G401 (cell line): Measurements from ENCODE around the gene COPG1. TPM values are rescaled to one million over a fixed set of nuclear protein-coding genes. Genes with fewer than 3 reads are reported as not detected.
"Not testable (repeated sequence)": the region's sequence is repeated elsewhere in the genome, so short reads cannot be mapped to it uniquely, and the experiment has no call there.

Experiments used
- DNase-seq: peaks from one replicate; pipeline ENCODE4 v3.0.0-alpha.2; 2015; ENCODE audit warnings: low spot score
- in situ Hi-C: cut with HindIII; loops from 2 replicates; pipeline ENCODE4 v1.10.0; 2016; ENCODE audit warnings: low sequenced_read_pairs, mixed read lengths
- total RNA-seq: library from RNA; depleted of rRNA; stranded (reverse); fragments of >200 nt; shearing (Covaris generic); gene quantifications from 2 replicates; pipeline ENCODE4 v1.2.3, GENCODE V29; 2014; rRNA removed

COPG1 gene
- total RNA-seq, result 36.4 and 68.0 TPM in 2 replicates

- in situ Hi-C loops, result no loop called here
- peak; percentile 87 for DNase-seq
Measured at GRCh38 chr3:129249284-129250065, at the start of gene COPG1. Gene COPG1 (plus strand): TSS chr3:129249606. CDS start chr3:129249710, 104 bp downstream.

GRCh38 chr3:129204473-129204872 lies 44.9 kb upstream of the COPG1 start:
- DNase-seq, result no peak
- in situ Hi-C loops, result no loop called here

GRCh38 chr3:129205109-129205832 lies 44.1 kb upstream of the COPG1 start:
- in situ Hi-C loops, result no loop called here
- DNase-seq, result no peak

GRCh38 chr3:129207479-129207878 lies 41.9 kb upstream of the COPG1 start:
- in situ Hi-C loops, result no loop called here
- DNase-seq, result peak; percentile 12

- DNase-seq, result no peak
- in situ Hi-C loops, result no loop called here
Measured at GRCh38 chr3:129211345-129211744, 38.1 kb upstream of the COPG1 start.

- in situ Hi-C loops, result no loop called here
Measured at GRCh38 chr3:129211772-129212171, 37.6 kb upstream of the COPG1 start.

GRCh38 chr3:129213238-129213637 lies 36.2 kb upstream of the COPG1 start:
- no peak for DNase-seq
- in situ Hi-C loops, result no loop called here

More at GRCh38 chr3:129211772-129212171, 37.6 kb upstream of the COPG1 start:
- DNase-seq, result peak; percentile 54

GRCh38 chr3:129218742-129219141 lies 30.7 kb upstream of the COPG1 start:
- DNase-seq, result no peak
- in situ Hi-C loops, result no loop called here

GRCh38 chr3:129224387-129224786 lies 25.0 kb upstream of the COPG1 start:
- in situ Hi-C loops, DNase-seq: not testable (repeated sequence)

GRCh38 chr3:129224984-129225393 lies 24.4 kb upstream of the COPG1 start:
- in situ Hi-C loops, result no loop called here

GRCh38 chr3:129226374-129226773 lies 23.0 kb upstream of the COPG1 start:
- peak; percentile 95 for DNase-seq
- in situ Hi-C loops, result no loop called here

More at GRCh38 chr3:129224984-129225393, 24.4 kb upstream of the COPG1 start:
- DNase-seq, result peak; percentile 98

GRCh38 chr3:129228891-129229585 lies 20.4 kb upstream of the COPG1 start:
- in situ Hi-C loops, result no loop called here
- DNase-seq, result no peak

GRCh38 chr3:129230311-129231019 lies 18.9 kb upstream of the COPG1 start:
- in situ Hi-C loops, result no loop called here

GRCh38 chr3:129231331-129232119 lies 17.9 kb upstream of the COPG1 start:
- in situ Hi-C loops, result no loop called here
- no peak for DNase-seq

More at GRCh38 chr3:129230311-129231019, 18.9 kb upstream of the COPG1 start:
- no peak for DNase-seq

GRCh38 chr3:129233538-129233937 lies 15.9 kb upstream of the COPG1 start:
- DNase-seq, result no peak
- in situ Hi-C loops, result no loop called here

GRCh38 chr3:129234441-129234840 lies 15.0 kb upstream of the COPG1 start:
- no peak for DNase-seq
- in situ Hi-C loops, result no loop called here

GRCh38 chr3:129235344-129235917 lies 14.0 kb upstream of the COPG1 start:
- in situ Hi-C loops, result no loop called here
- no peak for DNase-seq
